Stimulated activated CD8-positive, alpha-beta memory T cell treated with anti-CD3 and anti-CD28 coated beads, Interleukin-4, amount 100 ng/mL, for 48 hours (primary cell): ENCODE results near the gene ALK.
"Not testable (repeated sequence)": the region's sequence is repeated elsewhere in the genome, so short reads cannot be mapped to it uniquely, and the experiment has no call there.

Source experiments
- DNase-seq: peaks from one replicate; pipeline ENCODE4 v3.0.0-alpha.2; 2020

Gene ALK

GRCh38 chr2:29837925-29838324 is 83.5 kb downstream of the ALK start:
- no peak for DNase-seq

- DNase-seq, result no peak
Measured at GRCh38 chr2:29834624-29835023, 86.8 kb downstream of the ALK start.

GRCh38 chr2:29834036-29834540 is 87.3 kb downstream of the ALK start:
- no peak for DNase-seq

GRCh38 chr2:29831560-29831959 is 89.8 kb downstream of the ALK start:
- no peak for DNase-seq

GRCh38 chr2:29829841-29830240 is 91.5 kb downstream of the ALK start:
- no peak for DNase-seq

- not testable (repeated sequence) for DNase-seq
Measured at GRCh38 chr2:29824145-29824544, 97.2 kb downstream of the ALK start.

- DNase-seq, result no peak
Measured at GRCh38 chr2:29821591-29821990, 99.8 kb downstream of the ALK start.

GRCh38 chr2:29819570-29819969 is 101.8 kb downstream of the ALK start:
- DNase-seq, result no peak

GRCh38 chr2:29817801-29818680 is 103.3 kb downstream of the ALK start:
- DNase-seq, result no peak

- no peak for DNase-seq
Measured at GRCh38 chr2:29817299-29817698, 104.1 kb downstream of the ALK start.

- no peak for DNase-seq
Measured at GRCh38 chr2:29816651-29817050, 104.7 kb downstream of the ALK start.

- DNase-seq, result no peak
Measured at GRCh38 chr2:29811378-29811777, 110.0 kb downstream of the ALK start.

GRCh38 chr2:29810956-29811355 is 110.4 kb downstream of the ALK start:
- DNase-seq, result no peak

GRCh38 chr2:29808321-29808720 is 113.1 kb downstream of the ALK start:
- no peak for DNase-seq

GRCh38 chr2:29807082-29807481 is 114.3 kb downstream of the ALK start:
- DNase-seq, result no peak

- no peak for DNase-seq
Measured at GRCh38 chr2:29806461-29806860, 114.9 kb downstream of the ALK start.

- no peak for DNase-seq
Measured at GRCh38 chr2:29804671-29805070, 116.7 kb downstream of the ALK start.

GRCh38 chr2:29803537-29803936 is 117.8 kb downstream of the ALK start:
- DNase-seq, result no peak

GRCh38 chr2:29802986-29803385 is 118.4 kb downstream of the ALK start:
- DNase-seq, result no peak

GRCh38 chr2:29799628-29800027 is 121.8 kb downstream of the ALK start:
- DNase-seq, result no peak

GRCh38 chr2:29797916-29798315 is 123.5 kb downstream of the ALK start:
- no peak for DNase-seq

GRCh38 chr2:29796446-29796845 is 124.9 kb downstream of the ALK start:
- DNase-seq, result no peak

GRCh38 chr2:29789911-29790485 is 131.4 kb downstream of the ALK start:
- no peak for DNase-seq
